Measurements from ENCODE around the gene GADD45B.

GADD45B gene, protein sequence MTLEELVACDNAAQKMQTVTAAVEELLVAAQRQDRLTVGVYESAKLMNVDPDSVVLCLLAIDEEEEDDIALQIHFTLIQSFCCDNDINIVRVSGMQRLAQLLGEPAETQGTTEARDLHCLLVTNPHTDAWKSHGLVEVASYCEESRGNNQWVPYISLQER

GRCh38 chr19:2475702-2476450 is at the start of gene GADD45B:
GADD45B (plus strand) TSS chr19:2476127; CDS start chr19:2476359, 232 bp downstream.
- DNase-seq = peak; percentile 96

DNA sequence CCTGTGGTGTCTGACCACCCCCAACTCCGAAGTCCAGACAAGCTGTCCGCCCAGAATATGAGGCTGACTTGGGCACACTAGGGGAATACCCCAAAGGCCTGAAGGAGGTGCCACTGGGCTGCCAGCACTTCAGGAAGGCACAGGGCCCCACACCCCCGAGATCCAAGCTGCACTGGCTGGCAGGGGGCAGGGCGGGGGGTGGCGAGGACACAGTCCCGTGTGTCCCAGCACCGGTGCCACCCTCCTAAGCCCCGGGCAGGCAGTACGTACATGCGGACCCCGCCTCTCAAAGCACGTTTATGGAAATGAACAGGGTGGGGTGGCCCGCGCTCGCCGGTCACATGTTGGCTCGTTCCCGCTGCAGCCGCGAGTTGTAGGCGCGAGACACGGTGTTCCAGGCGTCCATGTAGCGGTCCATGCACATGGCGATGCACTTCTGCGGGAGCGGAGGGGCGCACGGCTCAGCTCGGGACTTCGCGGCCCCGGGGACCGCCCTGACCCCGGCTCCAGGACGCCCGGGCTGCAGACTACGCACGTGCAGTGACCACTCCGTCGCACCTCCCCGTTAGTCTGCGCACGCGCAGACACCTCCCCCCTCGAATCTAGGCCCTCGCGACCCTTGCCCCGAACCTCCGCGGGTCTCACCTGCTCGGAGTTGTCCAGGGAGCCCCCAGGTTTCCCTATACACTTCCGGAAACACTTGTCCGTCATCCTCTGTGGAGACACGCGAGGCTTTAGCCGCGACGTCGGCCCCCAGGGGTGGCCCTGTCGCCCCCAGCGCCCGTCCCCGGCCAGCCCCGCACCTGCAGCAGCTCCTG is 49.1 kb upstream of the GADD45B start:
- DNase-seq = peak; percentile 56

DNA sequence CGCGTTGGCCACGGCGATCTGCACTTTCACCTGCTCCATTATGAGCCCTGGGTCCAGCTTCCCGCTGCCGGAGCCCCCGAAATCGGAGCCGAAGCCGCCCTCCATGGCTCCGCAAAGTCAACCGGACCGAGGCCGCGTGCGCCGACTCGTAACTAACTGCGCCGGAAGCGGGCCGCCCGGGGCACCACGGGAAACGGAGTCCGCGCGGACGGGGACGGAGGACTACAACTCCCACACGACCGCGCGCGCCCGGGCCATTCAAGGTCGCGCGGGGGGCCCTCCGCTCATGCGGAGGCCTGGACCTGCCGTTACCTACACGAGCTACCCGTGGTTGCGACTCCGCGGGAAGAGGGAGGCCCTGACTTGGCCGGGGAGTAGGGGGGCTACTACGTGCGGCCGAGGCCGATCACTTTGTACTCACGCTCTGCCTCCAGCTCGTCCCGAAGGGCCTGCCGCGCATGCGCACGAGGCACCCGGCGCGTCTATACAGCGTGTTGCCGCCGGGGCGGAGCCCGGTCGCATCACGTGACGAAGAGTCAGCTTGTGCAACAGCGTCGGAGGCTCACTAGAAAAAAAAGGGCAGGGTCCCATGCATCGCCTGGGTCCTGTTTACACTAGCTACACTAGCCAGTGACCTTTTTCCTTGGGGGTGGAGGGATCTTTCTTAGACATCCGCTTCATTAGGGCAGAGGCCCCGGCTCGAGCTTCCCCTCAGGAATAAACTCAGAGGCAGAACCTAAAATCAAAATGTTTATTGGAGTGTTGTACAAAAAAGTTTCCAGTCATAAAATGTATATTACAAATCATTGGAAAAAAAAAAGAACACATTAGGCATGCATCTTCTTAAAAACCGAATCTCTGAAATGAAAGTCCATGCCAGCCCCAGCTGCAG is 48.3 kb upstream of the GADD45B start, which contains the start of gene TIMM13:
Gene TIMM13 (minus strand): TSS at position 158 of the 892 bp plus-strand sequence. CDS start 53 bp downstream, at position 105.
- DNase-seq = peak; percentile 97

DNA sequence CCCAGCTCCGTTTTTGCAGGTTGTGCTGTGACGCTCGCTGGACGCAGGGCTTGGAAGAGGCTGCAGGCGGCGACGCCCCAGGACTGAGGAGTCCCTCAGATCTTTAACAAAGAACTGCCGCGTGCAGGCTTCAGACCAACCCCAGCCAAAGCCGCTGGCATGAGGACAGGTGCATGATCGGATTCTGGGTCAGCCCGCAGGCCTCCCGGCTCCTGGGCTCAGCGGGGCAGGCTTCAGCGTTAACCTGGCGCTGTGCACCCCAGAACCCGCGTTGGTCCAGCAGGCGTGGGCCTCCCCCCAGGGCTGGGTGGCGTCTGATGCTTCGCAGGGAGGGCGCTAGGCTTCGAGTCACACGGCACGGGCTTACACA is 47.6 kb upstream of the GADD45B start:
- DNase-seq = no peak

GRCh38 chr19:2428756-2429711 is 46.9 kb upstream of the GADD45B start:
- DNase-seq = no peak

- no peak for DNase-seq
Measured at GRCh38 chr19:2429917-2430535, 45.9 kb upstream of the GADD45B start.

GRCh38 chr19:2431318-2432055 is 44.4 kb upstream of the GADD45B start:
- no peak for DNase-seq

- no peak for DNase-seq
Measured at GRCh38 chr19:2432131-2432848, 43.6 kb upstream of the GADD45B start.

- DNase-seq = no peak
Measured at GRCh38 chr19:2433854-2434253, 42.1 kb upstream of the GADD45B start.

- DNase-seq = no peak
Measured at GRCh38 chr19:2434267-2434666, 41.7 kb upstream of the GADD45B start.

DNA sequence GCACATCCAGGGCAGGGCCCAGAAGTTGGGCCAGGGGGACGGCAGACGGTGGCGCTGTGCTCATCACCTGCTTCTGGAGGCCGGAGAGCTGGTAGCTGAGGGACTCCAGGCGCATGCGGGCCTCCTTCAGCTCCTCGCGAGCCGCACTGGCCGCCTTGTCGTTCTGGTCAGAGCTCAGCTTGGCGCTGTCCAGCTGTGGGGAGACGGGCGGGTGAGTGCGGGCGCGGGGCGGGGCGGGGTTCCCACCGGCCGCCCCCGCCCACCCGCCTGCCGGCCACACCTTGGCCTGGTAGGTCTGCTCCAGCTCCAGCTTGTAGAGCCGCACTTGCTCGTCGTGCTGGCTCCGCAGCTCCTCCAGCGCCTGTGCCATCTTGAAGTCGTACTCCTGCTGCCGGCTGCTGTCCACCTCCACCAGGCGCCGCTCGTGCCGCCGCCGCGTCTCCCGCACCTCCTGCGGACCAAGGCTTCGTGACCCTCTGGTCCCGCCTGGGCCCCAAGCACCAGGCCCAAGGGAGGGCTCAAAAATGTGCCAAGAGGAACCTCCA is 41.1 kb upstream of the GADD45B start:
- no peak for DNase-seq

- DNase-seq = no peak
Measured at GRCh38 chr19:2436384-2436783, 39.5 kb upstream of the GADD45B start.

DNA sequence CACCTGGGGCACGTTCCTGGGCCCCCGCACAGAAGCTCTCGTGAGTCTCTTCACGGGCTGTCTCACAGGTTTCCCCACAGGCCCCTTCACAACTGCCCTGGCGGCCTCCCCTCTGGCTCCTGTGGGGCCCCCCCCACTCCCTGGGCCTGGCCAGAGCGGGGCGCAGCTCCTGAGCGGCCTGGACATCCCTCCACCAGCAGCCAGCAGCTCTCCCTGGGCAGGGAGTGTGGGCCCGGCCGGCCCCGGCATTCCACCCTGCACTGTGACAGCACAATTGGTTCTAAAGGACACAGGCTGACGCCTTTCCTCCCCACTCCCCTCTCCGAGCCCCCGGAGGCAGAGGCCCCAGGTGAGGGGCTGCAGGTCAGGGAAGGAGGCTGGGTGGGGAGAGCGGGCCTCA is 39.0 kb upstream of the GADD45B start:
- no peak for DNase-seq

GRCh38 chr19:2438178-2438577 is 37.7 kb upstream of the GADD45B start:
- no peak for DNase-seq

DNA sequence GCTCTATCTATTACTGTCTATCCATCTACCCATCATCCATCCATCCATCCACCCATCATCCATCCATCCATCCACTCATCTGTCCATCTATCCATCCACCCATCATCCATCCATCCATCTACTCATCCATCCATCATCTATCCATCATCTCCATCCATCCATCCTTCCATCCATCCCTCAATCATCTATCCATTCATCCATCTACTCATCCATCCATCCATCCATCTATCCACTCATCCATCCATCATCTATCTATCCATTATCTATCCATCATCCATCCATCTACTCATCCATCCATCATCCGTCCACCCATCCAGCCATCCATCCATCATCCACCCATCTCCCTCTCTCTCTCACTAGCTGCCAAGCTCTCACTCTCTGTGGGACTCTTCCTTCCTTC is 35.4 kb upstream of the GADD45B start:
- DNase-seq = no peak

DNA sequence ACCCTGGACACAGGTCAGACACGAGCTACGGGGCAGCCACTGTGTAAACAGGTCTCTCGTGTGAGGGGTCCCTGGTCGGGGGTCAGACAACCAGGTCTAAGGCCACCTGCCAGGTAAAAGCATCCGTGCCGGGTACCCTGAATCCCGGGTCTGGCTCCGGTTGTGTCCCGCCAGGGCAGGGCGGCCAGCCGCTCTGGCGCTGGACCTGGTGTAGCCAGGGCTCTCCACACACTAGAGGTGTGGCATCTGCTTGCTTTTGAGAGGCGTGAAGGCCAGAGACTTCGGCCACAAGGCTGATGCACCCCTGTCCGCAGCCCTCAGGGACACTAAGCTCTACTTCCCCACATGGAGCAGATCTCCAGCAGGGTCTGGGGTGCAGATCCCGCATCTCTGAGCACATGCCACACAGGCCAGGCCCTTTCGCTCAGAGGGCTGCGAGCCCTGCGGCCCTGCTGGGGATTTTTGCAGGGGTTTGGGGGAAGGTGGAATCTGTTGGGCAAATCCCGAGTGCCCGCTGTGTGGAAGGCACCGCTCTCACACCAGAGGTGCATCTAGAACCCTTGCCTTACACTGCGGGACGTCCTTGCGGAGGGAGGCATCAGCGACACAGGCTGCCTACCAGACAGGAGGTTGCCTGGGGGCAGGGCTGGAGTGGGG is 34.7 kb upstream of the GADD45B start:
- no peak for DNase-seq

DNA sequence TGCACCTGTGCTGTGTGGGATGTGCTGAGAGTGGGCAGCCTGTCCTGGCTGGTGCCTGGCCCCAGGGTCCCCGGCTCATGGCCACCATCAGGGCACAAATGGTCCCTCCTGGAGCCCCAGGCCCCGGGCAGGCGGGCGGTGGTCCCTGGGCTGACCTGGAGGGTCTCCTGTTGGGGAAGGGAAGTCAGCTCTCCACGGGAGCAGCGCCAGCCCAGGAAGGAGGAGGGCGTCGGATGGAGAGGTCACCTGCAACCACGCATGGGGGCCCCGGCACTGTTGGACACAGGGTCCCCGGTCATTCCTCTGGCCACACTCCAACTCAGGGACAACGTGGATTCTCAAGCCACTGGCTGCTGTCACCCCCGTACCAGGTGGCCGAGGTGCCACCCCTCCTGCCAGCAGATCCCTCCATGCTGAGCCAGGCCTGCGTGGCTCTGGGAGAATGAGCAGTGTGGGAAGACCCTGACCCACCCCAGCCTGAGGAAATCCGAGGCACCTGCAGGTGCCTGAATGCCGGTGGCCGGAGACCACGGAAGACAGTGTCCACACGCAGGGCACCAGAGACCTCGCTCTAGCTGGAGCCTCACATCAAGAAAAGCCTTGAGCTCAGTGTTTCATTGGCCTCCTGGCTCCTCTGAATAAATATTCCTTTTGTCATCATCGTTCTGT is 32.7 kb upstream of the GADD45B start:
- DNase-seq = no peak

- no peak for DNase-seq
Measured at GRCh38 chr19:2443785-2444182, 32.1 kb upstream of the GADD45B start.
